ENCODE results near the gene UTRN. TPM values are rescaled to one million over a fixed set of nuclear protein-coding genes. Genes with fewer than 3 reads are reported as not detected.

UTRN gene
- 100 to 1,000 TPM; 136 to 157 (median 141) TPM for polyA plus RNA-seq (ENCODE audit: insufficient read length in 4 of 4)

- peak in 3 of 4 donors; percentile 61 to 75 (median 68) for DNase-seq (ENCODE audit: low read depth in 4 of 4, low spot score in 3 of 4)
Measured at GRCh38 chr6:144284783-144285547, at the start of gene UTRN. Gene UTRN, plus strand, starts transcription at chr6:144285335. Its CDS starts 6,494 bp downstream, at chr6:144291829.

- DNase-seq (ENCODE audit: low read depth in 4 of 4, low spot score in 3 of 4), result no peak
Measured at GRCh38 chr6:144244688-144245087, 40.4 kb upstream of the UTRN start.

DNA sequence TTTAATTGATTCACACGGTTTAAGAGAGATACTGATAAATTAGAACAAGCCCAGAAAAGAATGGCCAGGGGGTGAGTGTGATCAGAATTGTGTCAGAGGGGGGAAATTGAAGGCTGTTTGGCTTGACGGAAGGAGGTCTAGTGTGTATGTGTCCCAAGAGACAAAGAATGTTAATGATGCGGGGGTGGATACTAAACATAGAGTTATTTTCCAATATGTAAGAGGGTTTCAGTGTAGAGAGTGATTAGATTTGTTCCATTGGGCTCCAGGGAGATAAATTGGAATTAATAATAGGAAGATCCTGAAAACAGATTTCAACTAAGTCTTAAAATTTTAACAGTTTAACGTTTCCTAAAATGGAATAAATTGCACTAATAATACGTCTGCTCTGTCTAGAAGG is 38.1 kb upstream of the UTRN start:
- no peak for DNase-seq (ENCODE audit: low read depth in 4 of 4, low spot score in 3 of 4)

GRCh38 chr6:144248003-144248402 is 37.1 kb upstream of the UTRN start:
- no peak for DNase-seq (ENCODE audit: low read depth in 4 of 4, low spot score in 3 of 4)

DNA sequence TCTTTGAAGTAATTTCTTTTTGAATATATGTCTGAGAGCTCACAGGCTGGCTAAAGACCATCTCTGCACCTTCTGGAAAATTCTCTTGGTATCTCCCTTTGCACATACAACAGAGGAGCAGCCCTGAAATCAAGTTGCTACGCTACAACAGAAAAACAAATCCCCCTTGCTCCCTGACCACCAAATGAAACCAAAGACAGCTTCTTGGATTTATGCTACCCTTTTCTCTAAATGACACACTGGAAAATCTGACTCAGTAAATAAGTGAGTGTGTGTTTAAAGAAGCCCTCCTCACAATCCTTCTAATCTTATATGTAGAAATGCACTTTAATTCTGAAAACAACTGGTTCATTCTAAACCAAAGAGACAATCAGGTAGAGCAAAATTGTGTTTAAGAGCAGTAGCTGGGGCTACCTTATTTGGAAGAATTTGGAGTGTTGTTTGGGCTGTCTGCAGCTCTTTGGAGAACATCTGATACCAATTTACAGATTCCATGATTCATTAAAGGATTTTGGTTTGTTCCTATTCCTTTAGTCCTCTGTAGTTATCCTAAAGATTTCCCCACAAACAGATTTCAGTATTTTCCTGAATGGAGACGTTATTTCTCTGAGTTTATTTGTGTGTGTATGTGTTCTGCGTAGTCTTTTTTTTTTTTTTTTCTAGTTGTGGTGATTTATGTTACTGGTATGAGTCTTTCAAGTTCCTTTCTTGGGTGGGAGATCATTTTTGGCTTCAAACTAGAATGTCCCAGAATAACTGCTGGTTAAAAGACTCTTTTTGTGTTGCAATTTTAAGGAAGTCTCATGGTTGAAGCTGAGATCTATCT is 36.4 kb upstream of the UTRN start:
- DNase-seq (ENCODE audit: low read depth in 4 of 4, low spot score in 3 of 4), result no peak

DNA sequence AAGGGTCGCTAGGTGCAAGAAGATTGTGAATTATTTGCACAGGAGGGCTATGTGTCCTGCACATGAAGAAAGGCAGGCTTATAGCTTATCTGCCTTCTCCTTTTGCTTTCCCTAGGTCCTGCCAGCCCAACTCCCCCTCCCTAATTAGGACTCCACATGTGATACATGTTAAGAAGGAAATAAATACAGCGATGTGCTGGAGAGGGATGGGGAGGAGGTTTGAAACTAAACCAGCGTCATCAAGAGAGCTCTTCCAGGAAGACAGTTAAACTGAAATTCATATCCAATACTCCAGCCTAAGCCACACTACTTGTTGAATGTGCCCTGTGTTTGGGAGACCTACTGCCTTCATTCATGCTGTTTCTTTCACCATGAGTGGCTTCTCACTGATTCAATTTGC is 34.9 kb upstream of the UTRN start:
- no peak for DNase-seq (ENCODE audit: low read depth in 4 of 4, low spot score in 3 of 4)

DNA sequence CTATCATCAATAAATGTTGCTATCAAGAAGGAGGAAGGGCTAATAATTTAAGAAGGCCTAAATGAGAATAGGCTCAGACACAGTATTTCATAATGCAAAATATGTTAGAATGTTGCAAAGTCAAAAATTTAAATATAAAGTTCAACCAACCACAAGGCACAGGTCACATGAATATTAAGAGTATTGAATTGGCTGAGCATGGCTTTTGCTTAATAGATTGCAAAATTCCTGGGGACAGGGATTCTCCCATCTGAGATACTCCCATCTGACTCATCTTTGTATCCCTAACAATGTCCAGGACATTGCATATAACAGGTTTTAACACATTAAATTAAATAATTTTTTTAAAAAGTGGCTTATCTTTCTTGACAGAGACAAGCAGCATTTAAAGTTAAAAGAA is 32.9 kb upstream of the UTRN start:
- no peak for DNase-seq (ENCODE audit: low read depth in 4 of 4, low spot score in 3 of 4)

DNA sequence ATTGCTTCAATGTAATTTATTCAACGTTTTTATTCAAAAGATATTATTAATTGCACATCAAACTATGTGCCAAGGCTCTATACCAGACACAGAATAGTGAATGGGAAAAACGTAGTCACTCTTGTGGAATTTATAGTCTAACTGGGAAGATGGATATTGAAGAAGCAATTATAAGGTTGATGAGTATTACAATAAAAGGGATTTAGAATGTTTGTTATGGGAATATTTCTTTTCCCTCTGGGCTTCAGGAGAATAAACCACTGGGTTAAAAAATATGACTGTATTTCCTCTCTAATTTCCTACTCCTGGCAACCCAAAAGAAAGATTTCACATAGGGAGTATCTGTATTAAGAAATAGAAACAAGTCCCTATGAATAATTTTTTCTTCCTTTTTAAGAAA is 25.1 kb upstream of the UTRN start:
- no peak for DNase-seq (ENCODE audit: low read depth in 4 of 4, low spot score in 3 of 4)

DNA sequence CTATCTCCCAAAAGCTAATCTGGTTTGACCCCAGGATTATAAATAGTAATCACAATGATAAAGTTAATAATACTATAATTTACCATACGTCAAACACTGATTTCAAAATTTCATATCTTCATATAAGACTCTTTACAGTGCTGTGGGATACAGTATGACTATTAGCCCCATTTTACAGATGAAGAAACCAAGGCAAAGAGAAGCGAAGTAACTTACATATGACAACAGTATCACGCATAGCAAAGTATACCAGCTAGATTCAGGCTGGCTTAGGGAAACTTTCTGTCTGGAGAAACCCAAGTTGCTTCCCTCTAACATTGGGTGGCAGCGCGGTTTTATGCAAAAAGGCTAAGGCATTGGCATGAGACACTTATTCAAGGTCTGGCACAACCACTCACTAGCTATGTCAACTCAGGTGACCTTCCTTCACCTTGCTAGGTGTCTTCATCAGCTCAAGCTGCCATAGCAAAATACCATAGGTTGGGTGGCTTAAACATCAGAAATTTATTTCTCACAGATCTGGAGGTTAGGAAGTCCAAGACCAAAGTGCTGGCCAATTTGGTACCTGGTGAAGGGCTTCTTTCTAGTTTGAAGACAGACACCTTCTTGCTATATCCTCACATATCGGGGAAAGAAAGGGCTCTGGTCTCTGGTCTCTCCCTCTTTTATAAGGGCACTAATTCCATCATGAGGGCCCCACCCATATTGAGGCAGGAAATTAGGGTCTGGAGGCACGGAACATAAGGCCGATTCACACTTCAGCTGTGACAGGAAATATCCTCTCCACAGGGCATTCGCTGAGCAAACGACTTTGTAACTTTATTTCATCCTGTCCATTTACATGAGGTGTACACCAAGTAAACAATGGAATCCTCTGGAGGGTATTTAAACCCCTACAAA is 22.4 kb upstream of the UTRN start:
- DNase-seq (ENCODE audit: low read depth in 4 of 4, low spot score in 3 of 4), result no peak

DNA sequence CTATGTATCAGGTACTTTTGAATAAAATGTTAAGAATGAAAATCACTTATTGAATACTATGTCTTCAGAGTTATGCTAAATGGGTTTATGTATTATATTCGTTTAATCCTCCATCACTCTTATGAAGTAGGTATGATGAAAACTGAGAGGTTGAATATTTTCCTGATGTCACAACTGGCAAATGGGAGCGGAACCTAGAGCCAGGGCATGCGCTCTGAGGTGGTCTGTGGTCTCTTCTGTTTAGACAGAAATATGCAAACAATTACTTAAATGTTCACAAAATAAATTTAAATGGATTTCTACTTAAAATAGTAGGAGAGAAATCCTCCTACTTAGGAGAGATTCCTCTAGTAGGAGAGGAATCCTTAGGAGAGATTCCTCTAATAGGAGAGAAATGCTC is 21.3 kb upstream of the UTRN start:
- no peak for DNase-seq (ENCODE audit: low read depth in 4 of 4, low spot score in 3 of 4)

- no peak for DNase-seq (ENCODE audit: low read depth in 4 of 4, low spot score in 3 of 4)
Measured at GRCh38 chr6:144264270-144265060, 20.7 kb upstream of the UTRN start.

GRCh38 chr6:144265061-144265357 is 20.1 kb upstream of the UTRN start:
- no peak for DNase-seq (ENCODE audit: low read depth in 4 of 4, low spot score in 3 of 4)

- no peak for DNase-seq (ENCODE audit: low read depth in 4 of 4, low spot score in 3 of 4)
Measured at GRCh38 chr6:144265390-144265789, 19.7 kb upstream of the UTRN start.

- DNase-seq (ENCODE audit: low read depth in 4 of 4, low spot score in 3 of 4), result no peak
Measured at GRCh38 chr6:144266091-144266649, 19.0 kb upstream of the UTRN start.

DNA sequence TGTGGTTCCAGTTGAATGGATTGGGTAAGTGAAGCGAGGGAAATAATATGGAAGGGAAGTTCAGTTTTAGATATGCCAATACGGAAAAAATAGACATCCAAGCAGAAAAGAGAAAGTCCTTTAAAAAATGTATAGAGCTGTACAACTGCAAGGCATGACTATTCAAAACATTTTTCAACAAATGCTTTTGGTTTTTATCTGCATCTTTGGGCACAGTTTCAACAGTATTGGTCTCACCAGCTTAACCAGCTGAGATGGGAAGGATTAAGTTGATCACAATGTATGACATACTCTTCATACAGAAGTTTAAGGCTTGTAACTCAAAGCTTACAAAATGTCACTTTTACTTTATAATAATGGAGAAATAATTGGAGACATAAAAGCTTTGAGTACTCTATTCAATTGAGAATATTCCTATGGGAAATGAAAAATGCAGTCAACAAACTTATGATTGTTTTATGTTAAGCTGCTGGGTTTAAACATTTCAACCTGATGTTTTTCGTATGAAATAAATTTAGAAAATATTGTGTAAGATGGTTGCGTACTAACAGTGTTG is 16.3 kb upstream of the UTRN start:
- DNase-seq (ENCODE audit: low read depth in 4 of 4, low spot score in 3 of 4), result no peak

DNA sequence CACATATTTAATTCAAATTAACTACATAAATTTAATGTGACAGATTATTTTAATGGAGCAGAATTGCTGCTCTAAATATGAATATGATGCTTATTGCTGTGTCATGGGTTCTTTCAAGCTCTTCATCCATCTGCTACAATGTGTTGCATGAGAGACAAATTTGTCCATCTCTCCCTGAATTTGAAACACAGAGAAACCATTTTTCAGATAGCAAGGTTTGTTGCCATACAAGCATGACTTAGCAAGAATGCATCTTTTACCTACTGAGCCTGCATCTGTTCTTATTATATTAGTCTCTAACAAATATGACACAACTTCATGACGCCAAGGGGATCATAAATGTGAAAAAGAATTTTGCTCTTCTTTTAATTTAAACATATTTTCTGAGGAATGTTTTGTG is 8.0 kb upstream of the UTRN start:
- no peak for DNase-seq (ENCODE audit: low read depth in 4 of 4, low spot score in 3 of 4)

- DNase-seq (ENCODE audit: low read depth in 4 of 4, low spot score in 3 of 4), result no peak
Measured at GRCh38 chr6:144277605-144278227, 7.4 kb upstream of the UTRN start.

GRCh38 chr6:144278659-144279314 is 6.3 kb upstream of the UTRN start:
- no peak for DNase-seq (ENCODE audit: low read depth in 4 of 4, low spot score in 3 of 4)

Data from right renal pelvis (tissue), 4 donors.